CD14-positive monocyte (primary cell): Measurements from ENCODE around the gene DCT. TPM values are rescaled to one million over a fixed set of nuclear protein-coding genes. Genes with fewer than 3 reads are reported as not detected.

Experiments used
- DNase-seq, 3 donors: peaks; one replicate each; pipeline ENCODE4 v3.0.0-alpha.2; 2011 to 2022
- H2AFZ ChIP-seq: 2 replicates; pipeline ENCODE4 v1.6.0; 2012; ENCODE audit warnings: mild to moderate bottlenecking, low read depth, low read length, inconsistent platforms; ENCODE audit not compliant: insufficient read depth, poor library complexity, severe bottlenecking
- H3K27ac ChIP-seq, 2 donors: 1 replicate in 1 of 2; 2 replicates in 1 of 2; pipeline ENCODE4 v1.5.1; 2012 to 2013; ENCODE audit warnings: low read length in 2 of 2, control low read depth in 1 of 2, inconsistent platforms in 1 of 2, low read depth in 1 of 2, mild to moderate bottlenecking in 1 of 2
- H3K27me3 ChIP-seq, 2 donors: one replicate each; pipeline versions ENCODE4 v1.6.0 to v1.6.1; 2011 to 2013; ENCODE audit warnings: low read length in 2 of 2; ENCODE audit not compliant: control insufficient read depth in 2 of 2, insufficient read depth in 2 of 2
- H3K36me3 ChIP-seq, 2 donors: replicated peaks in 1 of 2; 1 replicate in 1 of 2; 2 replicates in 1 of 2; pipeline versions ENCODE4 v1.5.1 to v1.6.1; 2012 to 2013; ENCODE audit warnings: low read length in 2 of 2, control low read depth in 1 of 2, inconsistent platforms in 1 of 2, mild to moderate bottlenecking in 1 of 2; ENCODE audit not compliant: insufficient read depth in 2 of 2, control insufficient read depth in 1 of 2
- H3K4me1 ChIP-seq, 2 donors: 1 replicate in 1 of 2; 2 replicates in 1 of 2; pipeline versions ENCODE4 v1.5.1 to v1.6.1; 2012 to 2013; ENCODE audit warnings: low read length in 2 of 2, control low read depth in 1 of 2, inconsistent platforms in 1 of 2, mild to moderate bottlenecking in 1 of 2, moderate library complexity in 1 of 2; ENCODE audit not compliant: insufficient read depth in 2 of 2, control insufficient read depth in 1 of 2
- H3K4me2 ChIP-seq: replicated peaks from 2 replicates; pipeline ENCODE3; 2012; ENCODE audit warnings: low read length, moderate library complexity, mild to moderate bottlenecking; ENCODE audit not compliant: poor library complexity, severe bottlenecking; ENCODE audit errors: extremely low read depth
- H3K4me3 ChIP-seq, 3 experiments: fragments of 200-600 bp in 1 of 3; sonication (generic) in 1 of 3; replicated peaks in 1 of 3; 1 replicate in 2 of 3; 2 replicates in 1 of 3; pipeline ENCODE4 v1.5.1; 2011 to 2013; ENCODE audit warnings: low read length in 3 of 3, mild to moderate bottlenecking in 3 of 3, control low read depth in 2 of 3, low read depth in 2 of 3, inconsistent platforms in 1 of 3, moderate library complexity in 1 of 3
- H3K79me2 ChIP-seq: 2 replicates; pipeline ENCODE4 v1.6.0; 2012; ENCODE audit warnings: mild to moderate bottlenecking, control low read depth, inconsistent platforms, low read length, moderate library complexity; ENCODE audit not compliant: insufficient read depth
- H3K9ac ChIP-seq: 2 replicates; pipeline ENCODE4 v1.6.0; 2017; ENCODE audit warnings: low read length, mild to moderate bottlenecking; ENCODE audit not compliant: insufficient read depth, poor library complexity, severe bottlenecking
- H3K9me3 ChIP-seq, 2 donors: replicated peaks in 1 of 2; 1 replicate in 1 of 2; 2 replicates in 1 of 2; pipeline versions ENCODE4 v1.5.1 to v1.6.1; 2012 to 2013; ENCODE audit warnings: low read length in 2 of 2, control low read depth in 1 of 2; ENCODE audit not compliant: control insufficient read depth in 1 of 2, insufficient read depth in 1 of 2
- H4K20me1 ChIP-seq: 2 replicates; pipeline ENCODE4 v1.6.0; 2012; ENCODE audit warnings: mild to moderate bottlenecking, low read length, control low read depth, moderate library complexity; ENCODE audit not compliant: insufficient read depth
- H3K27ac Mint-ChIP-seq, 7 donors: one replicate each; pipeline ENCODE4 v1.8.0; 2020; ENCODE audit warnings: mild to moderate bottlenecking in 7 of 7, mixed read lengths in 7 of 7, moderate library complexity in 6 of 7, inconsistent platforms in 2 of 7
- H3K27me3 Mint-ChIP-seq, 3 donors: one replicate each; pipeline ENCODE4 v1.8.0; 2021 to 2022; ENCODE audit warnings: low read depth in 3 of 3, mild to moderate bottlenecking in 3 of 3, mixed read lengths in 3 of 3, moderate library complexity in 3 of 3, inconsistent platforms in 1 of 3
- H3K36me3 Mint-ChIP-seq, 2 donors: one replicate each; pipeline ENCODE4 v1.8.0; 2020; ENCODE audit warnings: mixed read lengths in 2 of 2, inconsistent platforms in 1 of 2, mild to moderate bottlenecking in 1 of 2
- H3K4me1 Mint-ChIP-seq: one replicate; pipeline ENCODE4 v1.8.0; 2020; ENCODE audit warnings: mild to moderate bottlenecking, mixed read lengths
- H3K4me3 Mint-ChIP-seq, 2 donors: one replicate each; pipeline ENCODE4 v1.8.0; 2020; ENCODE audit warnings: mild to moderate bottlenecking in 2 of 2, mixed read lengths in 2 of 2, moderate library complexity in 1 of 2
- H3K9me3 Mint-ChIP-seq, 7 donors: one replicate each; pipeline ENCODE4 v1.8.0; 2020 to 2022; ENCODE audit warnings: mixed read lengths in 7 of 7, mild to moderate bottlenecking in 6 of 7, moderate library complexity in 6 of 7, inconsistent platforms in 2 of 7
- WGBS: methylation state at CpG from one replicate; pipeline ENCODE4 v1.1.5; 2013; ENCODE audit warnings: missing lambda C conversion rate; ENCODE audit not compliant: insufficient coverage; 5-methylcytosine and 5-hydroxymethylcytosine counted together
- intact Hi-C, 2 donors: fragments of 100-400 bp; cut with micrococcal nuclease; formaldehyde crosslinking; loops; one replicate each; pipeline versions ENCODE4 v1.15.0 to v1.15.1; 2023
- polyA plus RNA-seq, 3 donors: library from polyadenylated mRNA; depleted of rRNA in 1 of 3; unstranded in 2 of 3; stranded (reverse) in 1 of 3; fragments of 300-500 nt in 2 of 3; fragments of >200 nt in 1 of 3; fragmentation: Illumina TruSeq in 2 of 3; gene quantifications; 1 replicate in 2 of 3; 2 replicates in 1 of 3; pipeline ENCODE4 v1.2.3, GENCODE V29; 2012 to 2021
- TF ChIP-seq, protein P1 (sequence below): fragments of 200-600 bp; IDR thresholded peaks from one replicate; pipeline ENCODE4 v1.8.0; 2022; ENCODE audit warnings: antibody characterized with exemption, mild to moderate bottlenecking

Gene DCT
- polyA plus RNA-seq, 3 donors = not detected

GRCh38 chr13:94525781-94526180 lies 46.3 kb upstream of the DCT start:
- Histone ChIP-seq H3K4me3 (no peak overlapping the region), H2AFZ (no peak overlapping the region), H3K9me3 (peaks cover 0 to 8% of the 10 kb centered on the region in 2 donors), H4K20me1 (no peaks in the 10 kb centered on the region), H3K27me3 (no peaks in the 10 kb centered on the region), H3K27ac (no peak overlapping the region), H3K4me2 (no peak overlapping the region), H3K9ac (no peak overlapping the region), H3K4me1 (no peaks in the 10 kb centered on the region), H3K36me3 (no peaks in the 10 kb centered on the region), H3K79me2 (no peaks in the 10 kb centered on the region)
- Mint-ChIP-seq H3K4me3 (no peak overlapping the region), H3K27me3 (peaks cover 0 to 3% (median 0%) of the 10 kb centered on the region in 3 donors), H3K4me1 (no peaks in the 10 kb centered on the region), H3K36me3 (no peaks in the 10 kb centered on the region), H3K27ac (no peak overlapping the region), H3K9me3 (peaks cover 3 to 17% (median 6%) of the 10 kb centered on the region in 7 donors)
- intact Hi-C loops = no loop called here
- no peak for DNase-seq
- 92% methylated on average over 2 of the region's 2 CpGs for WGBS
- TF ChIP-seq, protein P1, sequence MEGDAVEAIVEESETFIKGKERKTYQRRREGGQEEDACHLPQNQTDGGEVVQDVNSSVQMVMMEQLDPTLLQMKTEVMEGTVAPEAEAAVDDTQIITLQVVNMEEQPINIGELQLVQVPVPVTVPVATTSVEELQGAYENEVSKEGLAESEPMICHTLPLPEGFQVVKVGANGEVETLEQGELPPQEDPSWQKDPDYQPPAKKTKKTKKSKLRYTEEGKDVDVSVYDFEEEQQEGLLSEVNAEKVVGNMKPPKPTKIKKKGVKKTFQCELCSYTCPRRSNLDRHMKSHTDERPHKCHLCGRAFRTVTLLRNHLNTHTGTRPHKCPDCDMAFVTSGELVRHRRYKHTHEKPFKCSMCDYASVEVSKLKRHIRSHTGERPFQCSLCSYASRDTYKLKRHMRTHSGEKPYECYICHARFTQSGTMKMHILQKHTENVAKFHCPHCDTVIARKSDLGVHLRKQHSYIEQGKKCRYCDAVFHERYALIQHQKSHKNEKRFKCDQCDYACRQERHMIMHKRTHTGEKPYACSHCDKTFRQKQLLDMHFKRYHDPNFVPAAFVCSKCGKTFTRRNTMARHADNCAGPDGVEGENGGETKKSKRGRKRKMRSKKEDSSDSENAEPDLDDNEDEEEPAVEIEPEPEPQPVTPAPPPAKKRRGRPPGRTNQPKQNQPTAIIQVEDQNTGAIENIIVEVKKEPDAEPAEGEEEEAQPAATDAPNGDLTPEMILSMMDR = no peak

GRCh38 chr13:94524407-94524806 lies 44.9 kb upstream of the DCT start:
- no peaks in the 10 kb centered on the region for H3K27me3 ChIP-seq
- H3K27ac ChIP-seq = no peak overlapping the region
- H3K4me1 ChIP-seq = no peaks in the 10 kb centered on the region
- no peak overlapping the region for H3K9ac ChIP-seq
- intact Hi-C loops = no loop called here
- H3K4me3 ChIP-seq = no peak overlapping the region
- Mint-ChIP-seq H3K9me3 (peaks cover 0 to 9% (median 5%) of the 10 kb centered on the region in 7 donors), H3K27ac (no peak overlapping the region), H3K27me3 (peaks cover 0 to 3% (median 0%) of the 10 kb centered on the region in 3 donors), H3K4me1 (peaks cover 5% of the 10 kb centered on the region), H3K36me3 (no peaks in the 10 kb centered on the region), H3K4me3 (no peak overlapping the region)
- H3K9me3 ChIP-seq = peaks cover 0 to 8% of the 10 kb centered on the region in 2 donors
- H2AFZ ChIP-seq = no peak overlapping the region
- WGBS = 82% methylated on average over 6 of the region's 7 CpGs
- no peak overlapping the region for H3K4me2 ChIP-seq
- no peak for DNase-seq
- no peaks in the 10 kb centered on the region for H3K36me3 ChIP-seq
- H3K79me2 ChIP-seq = no peaks in the 10 kb centered on the region
- TF ChIP-seq, protein P1 = no peak
- no peaks in the 10 kb centered on the region for H4K20me1 ChIP-seq
